OCI-LY7 (cell line): ENCODE results near the gene PPFIA2. TPM values are rescaled to one million over a fixed set of nuclear protein-coding genes. Genes with fewer than 3 reads are reported as not detected.

ENCODE experiments used
- Bru-seq: library from RNA; stranded (reverse); fragments of 400-500 nt; gene quantifications from one replicate; lab custom pipeline; 2021; lab: Mats Ljungman, UMichigan
- BruChase-seq, 2 experiments: library from RNA; stranded (reverse); fragments of 400-500 nt; gene quantifications; one replicate each; lab custom pipeline; 2021; lab: Mats Ljungman, UMichigan
- BruUV-seq: library from RNA; stranded (reverse); fragments of 400-500 nt; replicated peaks from 2 replicates; lab custom pipeline; 2021; lab: Mats Ljungman, UMichigan
- CTCF ChIA-PET: fragments of 300-600 bp; sonication (Branson Sonifier 250); formaldehyde crosslinking; loops from one replicate; lab custom pipeline; 2022; ENCODE audit warnings: antibody characterized with exemption; ENCODE audit not compliant: unreplicated experiment; lab: Charles Lee
- POLR2A ChIA-PET: fragments of 300-600 bp; sonication (Branson Sonifier 250); formaldehyde crosslinking; loops from one replicate; lab custom pipeline; 2022; ENCODE audit warnings: antibody characterized with exemption; lab: Charles Lee
- DNase-seq: peaks from one replicate; pipeline ENCODE4 v3.0.0-alpha.2; 2015; ENCODE audit warnings: low spot score
- H2AFZ ChIP-seq: fragments of 200-600 bp; sonication (generic), shearing (Covaris generic); 2 replicates; pipeline ENCODE4 v1.6.1; 2014; ENCODE audit warnings: mild to moderate bottlenecking, antibody characterized with exemption, low read length, moderate library complexity
- H3K27ac ChIP-seq: fragments of 200-600 bp; sonication (generic); 2 replicates; pipeline ENCODE4 v1.5.1; 2014; ENCODE audit warnings: mixed run types, low read depth, mild to moderate bottlenecking, moderate library complexity, low read length, inconsistent platforms; ENCODE audit not compliant: poor library complexity, severe bottlenecking
- H3K36me3 ChIP-seq: fragments of 200-600 bp; sonication (generic); 2 replicates; pipeline ENCODE4 v1.6.1; 2014; ENCODE audit warnings: mild to moderate bottlenecking, antibody characterized with exemption, low read length, moderate library complexity, mixed read lengths; ENCODE audit not compliant: insufficient read depth
- H3K4me1 ChIP-seq: fragments of 200-600 bp; sonication (generic); 2 replicates; pipeline ENCODE4 v1.5.1; 2014; ENCODE audit warnings: mild to moderate bottlenecking, low read length; ENCODE audit not compliant: insufficient read depth, poor library complexity, severe bottlenecking
- H3K4me2 ChIP-seq: fragments of 200-600 bp; sonication (generic); 2 replicates; pipeline ENCODE4 v1.6.1; 2014; ENCODE audit warnings: mild to moderate bottlenecking, low read length
- H3K4me3 ChIP-seq: fragments of 200-600 bp; sonication (generic); 2 replicates; pipeline ENCODE4 v1.5.1; 2014; ENCODE audit warnings: mild to moderate bottlenecking, low read depth, low read length; ENCODE audit not compliant: poor library complexity, severe bottlenecking
- H3K79me2 ChIP-seq: fragments of 200-600 bp; sonication (generic); 2 replicates; pipeline ENCODE4 v1.6.1; 2016; ENCODE audit warnings: low read depth, mild to moderate bottlenecking, low read length, moderate library complexity, mixed read lengths; ENCODE audit not compliant: insufficient read depth
- H3K9me2 ChIP-seq: fragments of 200-600 bp; sonication (generic); 2 replicates; pipeline ENCODE4 v1.6.1; 2016; ENCODE audit warnings: mild to moderate bottlenecking, low read length, mixed read lengths; ENCODE audit not compliant: insufficient read depth
- H3K9me3 ChIP-seq: fragments of 200-600 bp; sonication (generic); 2 replicates; pipeline ENCODE4 v1.6.1; 2014; ENCODE audit warnings: mild to moderate bottlenecking, mixed run types, low read length, mixed read lengths
- H4K20me1 ChIP-seq: fragments of 200-600 bp; sonication (generic); 2 replicates; pipeline ENCODE4 v1.6.1; 2014; ENCODE audit warnings: mild to moderate bottlenecking, antibody characterized with exemption, low read length, moderate library complexity, mixed read lengths; ENCODE audit not compliant: insufficient read depth
- CTCF ChIP-seq: fragments of 200-600 bp; sonication (generic); conservative IDR thresholded peaks from 2 replicates; pipeline ENCODE4 v1.5.1; 2014; ENCODE audit warnings: mild to moderate bottlenecking, antibody characterized with exemption, low read length, moderate library complexity, mixed read lengths
- EZH2phosphoT487 ChIP-seq: fragments of 200-600 bp; sonication (generic); IDR thresholded peaks from 2 replicates; pipeline ENCODE4 v1.6.1; 2018; ENCODE audit warnings: low read depth, borderline replicate concordance, mild to moderate bottlenecking, mixed run types, antibody characterized with exemption, low read length, moderate library complexity, mixed read lengths
- intact Hi-C: fragments of 100-400 bp; cut with micrococcal nuclease; formaldehyde crosslinking; loops from one replicate; pipeline ENCODE4 v1.10.0; 2022; ENCODE audit not compliant: unreplicated experiment
- long read RNA-seq: library from polyadenylated mRNA; stranded (forward); transcript quantifications from one replicate; pipeline ENCODE4 v2.0.0, GENCODE V29; 2022
- total RNA-seq, 2 experiments: library from RNA; depleted of rRNA in 1 of 2; stranded (reverse); fragments of >200 nt in 1 of 2; shearing (Covaris generic) in 1 of 2; gene quantifications; 2 replicates each; pipeline ENCODE4 v1.2.3, GENCODE V29; 2014 to 2022

The PPFIA2 gene
- not detected in 2 replicates for total RNA-seq (2014; rRNA removed; shearing (Covaris generic))
- not detected in 2 replicates for total RNA-seq (2022)
- percentile 2 among the genes with signal in this experiment for Bru-seq, nascent RNA
- BruChase-seq, experiment 1, labeled RNA remaining after a 6-hour chase: percentile 0 among the genes with signal in this experiment
- BruChase-seq, experiment 2, labeled RNA remaining after a 2-hour chase: percentile 0 among the genes with signal in this experiment
- long read RNA-seq: 0 reads

GRCh38 chr12:81759190-81760051 is at the start of gene PPFIA2:
Gene PPFIA2, minus strand, starts transcription at chr12:81759350.
- TF ChIP-seq EZH2phosphoT487 (no peak), CTCF (no peak)
- H3K79me2 ChIP-seq: no peaks in the 10 kb centered on the region
- H4K20me1 ChIP-seq: no peaks in the 10 kb centered on the region
- intact Hi-C loops: no loop called here
- H3K4me2 ChIP-seq: no peak within 1 kb of the TSS
- no peak within 1 kb of the TSS for H3K4me3 ChIP-seq
- no peaks in the 10 kb centered on the region for H3K36me3 ChIP-seq
- no peaks in the 10 kb centered on the region for H3K9me3 ChIP-seq
- H2AFZ ChIP-seq: no peak within 1 kb of the TSS
- H3K4me1 ChIP-seq: no peaks in the 10 kb centered on the region
- DNase-seq: no peak
- BruUV-seq: no TSS peak
- H3K27ac ChIP-seq: no peak within 1 kb of the TSS
- POLR2A ChIA-PET: no interaction called here
- CTCF ChIA-PET: no interaction called here
- H3K9me2 ChIP-seq: no peaks in the 10 kb centered on the region

- H2AFZ ChIP-seq: no peak overlapping the region
- CTCF ChIA-PET: no interaction called here
- no peak overlapping the region for H3K27ac ChIP-seq
- no peaks in the 10 kb centered on the region for H3K9me3 ChIP-seq
- H3K9me2 ChIP-seq: no peaks in the 10 kb centered on the region
- no peaks in the 10 kb centered on the region for H3K4me1 ChIP-seq
- H3K36me3 ChIP-seq: no peaks in the 10 kb centered on the region
- POLR2A ChIA-PET: no interaction called here
- H3K4me2 ChIP-seq: no peak overlapping the region
- no peak overlapping the region for H3K4me3 ChIP-seq
- intact Hi-C loops: no loop called here
- no peak for DNase-seq
- no peaks in the 10 kb centered on the region for H3K79me2 ChIP-seq
- TF ChIP-seq CTCF: no peak
- TF ChIP-seq EZH2phosphoT487: no peak
- H4K20me1 ChIP-seq: no peaks in the 10 kb centered on the region
- BruUV-seq: no TSS peak
These were observed 41.4 kb upstream of the PPFIA2 start for GRCh38 chr12:81800298-81801148.
